ENCODE data around the gene CHSY3.
A peak's percentile ranks its signal among the peaks of the same experiment; 100 is the strongest.

CHSY3 gene

DNA sequence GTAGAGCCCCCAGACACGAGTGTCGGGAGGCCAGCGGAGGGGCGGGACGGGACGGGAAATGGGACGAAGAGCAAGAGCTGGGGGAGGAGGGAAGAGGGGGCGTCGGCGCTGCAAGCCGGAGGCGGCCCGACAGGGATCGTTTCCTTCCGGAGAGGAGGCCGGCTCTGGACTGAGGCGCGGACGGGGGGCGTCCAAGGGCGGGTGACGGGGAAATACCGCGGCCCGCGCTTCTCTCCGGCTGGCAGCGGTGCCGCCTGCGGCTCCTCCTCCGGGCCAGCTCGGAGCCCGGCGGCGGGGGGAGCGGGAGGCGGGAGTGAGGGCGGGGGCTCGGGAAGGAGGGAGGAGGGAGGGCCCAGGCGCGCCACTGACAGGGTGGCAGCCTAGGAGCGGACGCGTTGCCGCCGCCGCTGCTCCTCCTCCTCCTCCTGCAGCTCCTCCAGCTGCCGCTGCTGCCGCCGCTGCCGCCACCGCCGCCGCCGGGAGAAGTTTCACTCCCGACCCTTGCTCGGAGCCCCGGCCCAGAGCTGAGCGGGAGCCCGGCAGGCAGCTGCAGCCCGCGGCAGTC is at the start of gene CHSY3:
Gene CHSY3 (plus strand): TSS at position 364 of the 565 bp plus-strand sequence.
- DNase-seq (ENCODE audit: low read depth in 2 of 2), result peak in 1 of 2 donors; percentile 24

DNA sequence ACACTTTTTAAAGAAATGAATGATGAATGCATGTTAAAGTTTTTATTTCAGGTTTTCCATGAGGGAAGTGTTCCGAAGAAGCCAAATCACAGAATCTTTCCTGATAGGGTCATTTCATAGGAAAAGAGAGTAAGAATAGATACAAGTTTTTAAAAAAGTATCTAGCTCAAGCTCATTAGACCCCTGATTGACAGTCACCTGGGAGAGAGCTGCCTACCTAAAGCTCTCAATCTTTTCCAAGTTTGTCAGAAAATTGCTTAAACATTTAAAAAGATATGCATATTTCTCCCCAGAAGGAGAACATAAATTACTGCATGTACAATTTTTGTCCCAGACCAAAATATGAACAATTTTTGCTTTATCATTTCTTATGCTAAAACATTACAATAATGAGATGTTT is 47.9 kb upstream of the CHSY3 start:
- DNase-seq (ENCODE audit: low read depth in 2 of 2), result no peak

- DNase-seq (ENCODE audit: low read depth in 2 of 2), result no peak
Observed at GRCh38 chr5:129857116-129857515, 47.1 kb upstream of the CHSY3 start.

DNA sequence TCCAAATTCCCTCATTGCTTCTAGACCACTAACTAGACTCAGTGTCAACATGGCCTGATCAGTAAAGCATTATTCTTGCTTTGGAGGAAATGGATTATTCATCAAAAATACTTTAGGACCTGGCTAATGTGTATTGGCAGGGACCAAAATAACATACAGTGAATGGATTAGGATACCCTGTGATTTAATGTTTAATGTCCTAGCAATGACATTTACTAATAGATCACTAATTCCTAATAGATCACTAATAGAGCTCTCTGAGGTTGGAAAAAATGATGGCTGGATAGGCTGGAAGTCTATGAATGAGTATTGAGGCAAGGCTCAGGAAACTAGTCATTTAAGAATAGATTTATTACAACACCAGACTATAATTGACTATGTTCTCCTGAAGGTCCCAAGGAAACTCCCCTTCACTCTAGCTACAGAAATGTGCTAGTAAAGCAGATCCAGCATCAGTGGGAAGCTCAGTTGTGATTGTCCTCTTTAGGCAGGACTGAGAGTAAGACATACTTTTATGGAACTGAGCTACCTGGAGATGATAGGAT is 46.1 kb upstream of the CHSY3 start:
- no peak for DNase-seq (ENCODE audit: low read depth in 2 of 2)

DNA sequence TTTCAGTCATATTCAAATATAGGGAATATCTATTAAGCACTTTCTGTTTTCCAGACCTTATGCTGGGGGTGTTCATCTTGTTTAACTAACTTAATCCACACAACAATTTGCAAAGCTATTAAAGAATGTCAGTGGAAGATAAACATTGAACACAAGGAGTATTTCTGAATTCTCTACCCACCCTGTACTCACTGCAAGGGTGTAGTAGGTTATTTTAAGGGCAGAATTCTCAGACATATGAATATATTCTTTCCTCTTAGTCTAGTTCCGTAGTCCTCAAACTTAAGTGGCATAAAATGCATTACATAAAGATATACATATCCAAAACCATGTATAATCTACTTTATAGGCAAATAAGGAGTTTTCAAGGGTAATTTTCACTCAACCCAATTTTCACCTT is 19.9 kb upstream of the CHSY3 start:
- no peak for DNase-seq (ENCODE audit: low read depth in 2 of 2)

- DNase-seq (ENCODE audit: low read depth in 2 of 2), result no peak
Observed at GRCh38 chr5:129899454-129899853, 4.8 kb upstream of the CHSY3 start.

DNA sequence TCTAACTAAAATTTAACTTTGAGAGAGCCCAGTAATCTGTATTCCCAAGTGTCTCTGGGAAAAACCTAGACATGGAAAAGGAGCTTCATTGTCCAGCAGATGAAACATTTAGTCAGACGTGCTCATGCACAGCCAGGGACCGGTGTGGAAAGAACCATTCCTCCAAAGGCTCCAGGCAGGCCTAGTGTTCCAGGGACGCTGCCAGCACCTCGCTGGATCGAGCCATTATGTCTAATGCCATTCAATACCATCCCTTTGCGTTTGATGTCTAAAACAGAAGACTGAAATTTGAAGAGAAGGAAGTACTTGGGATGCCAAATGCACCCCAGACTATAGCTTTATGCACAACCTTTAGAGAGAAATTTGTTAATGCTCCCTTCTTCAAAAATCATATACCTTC is 1.4 kb upstream of the CHSY3 start:
- no peak for DNase-seq (ENCODE audit: low read depth in 2 of 2)

DNA sequence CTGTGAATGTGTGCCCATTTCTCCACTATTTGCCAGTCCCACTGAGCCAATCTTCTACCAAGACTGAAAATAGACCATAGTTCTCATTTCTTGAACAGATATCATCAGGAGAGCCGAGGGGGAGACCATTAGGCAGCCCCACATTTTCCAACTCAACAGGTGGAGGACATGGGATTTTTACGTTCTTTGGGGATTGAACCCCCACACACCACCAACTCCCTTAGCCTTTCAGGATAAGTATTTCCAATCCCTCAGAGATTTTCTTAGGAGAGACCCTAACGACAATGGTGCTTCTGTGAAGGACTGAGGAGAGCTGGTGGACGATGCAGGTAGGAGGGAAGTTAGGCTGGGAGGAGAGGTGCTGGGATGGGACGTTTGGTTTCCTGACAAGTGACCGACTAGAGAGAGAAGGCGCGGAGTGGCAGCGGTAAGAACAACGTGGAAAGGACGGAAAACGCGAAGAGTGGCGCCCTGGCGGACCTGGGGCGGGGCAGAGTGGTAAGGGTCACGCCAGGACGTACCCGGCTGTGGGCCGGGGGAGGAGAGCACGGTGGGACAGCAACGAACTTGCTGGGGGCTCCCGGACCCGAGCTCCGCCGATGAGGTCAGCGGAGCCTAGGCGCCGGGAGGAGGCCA is 681 bp upstream of the CHSY3 start:
- DNase-seq (ENCODE audit: low read depth in 2 of 2), result no peak

DNA sequence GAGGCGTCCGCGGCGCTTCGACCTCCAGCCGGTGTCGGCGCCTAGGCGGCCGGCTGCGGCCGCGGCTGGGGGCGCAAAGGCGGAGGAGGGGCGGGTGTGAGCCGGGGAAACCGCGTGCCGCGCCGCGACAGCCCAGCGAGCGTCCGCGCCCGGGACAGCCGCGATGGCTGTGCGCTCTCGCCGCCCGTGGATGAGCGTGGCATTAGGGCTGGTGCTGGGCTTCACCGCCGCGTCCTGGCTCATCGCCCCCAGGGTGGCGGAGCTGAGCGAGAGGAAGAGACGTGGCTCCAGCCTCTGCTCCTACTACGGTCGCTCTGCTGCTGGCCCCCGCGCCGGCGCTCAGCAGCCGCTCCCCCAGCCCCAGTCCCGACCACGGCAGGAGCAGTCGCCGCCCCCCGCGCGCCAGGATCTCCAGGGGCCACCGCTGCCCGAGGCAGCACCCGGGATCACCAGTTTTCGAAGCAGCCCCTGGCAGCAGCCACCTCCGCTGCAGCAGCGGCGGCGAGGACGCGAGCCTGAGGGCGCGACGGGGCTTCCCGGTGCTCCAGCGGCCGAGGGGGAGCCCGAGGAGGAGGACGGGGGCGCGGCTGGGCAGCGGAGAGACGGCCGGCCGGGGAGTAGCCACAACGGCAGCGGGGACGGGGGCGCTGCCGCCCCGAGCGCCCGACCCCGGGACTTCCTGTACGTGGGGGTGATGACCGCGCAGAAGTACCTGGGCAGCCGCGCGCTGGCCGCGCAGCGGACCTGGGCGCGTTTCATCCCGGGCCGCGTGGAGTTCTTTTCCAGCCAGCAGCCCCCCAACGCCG is 605 bp downstream of the CHSY3 start:
- no peak for DNase-seq (ENCODE audit: low read depth in 2 of 2)

DNA sequence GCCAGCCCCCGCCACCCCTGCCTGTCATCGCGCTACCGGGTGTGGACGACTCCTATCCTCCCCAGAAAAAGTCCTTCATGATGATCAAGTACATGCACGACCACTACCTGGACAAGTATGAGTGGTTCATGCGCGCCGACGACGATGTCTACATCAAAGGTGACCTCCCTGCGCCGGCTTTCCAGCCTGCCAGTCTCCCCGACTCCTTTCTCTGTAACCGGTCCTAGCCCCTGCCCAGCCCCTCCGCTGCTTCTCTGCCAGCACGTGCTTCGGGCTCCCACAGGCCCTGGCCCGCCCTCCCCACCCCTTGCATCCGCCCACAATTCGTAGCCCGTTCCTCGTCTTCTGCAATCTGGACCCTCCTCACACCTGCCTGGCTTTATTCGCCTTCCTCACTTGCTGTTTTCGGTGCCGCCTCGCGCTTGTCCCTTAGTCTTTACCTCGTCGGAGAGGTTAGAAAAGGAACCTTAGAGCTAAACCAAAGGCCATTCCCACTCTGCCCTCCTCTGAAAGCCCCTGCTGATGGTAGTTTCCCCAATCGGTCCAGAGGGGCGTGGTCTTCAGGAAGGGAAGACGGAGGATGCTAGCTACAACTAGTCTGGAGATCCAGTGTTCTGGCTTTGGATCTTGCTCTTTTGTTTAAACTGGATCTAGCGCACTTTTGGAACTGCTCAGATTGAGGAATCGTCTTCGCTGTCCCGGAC is 1.4 kb downstream of the CHSY3 start:
- DNase-seq (ENCODE audit: low read depth in 2 of 2), result no peak

DNA sequence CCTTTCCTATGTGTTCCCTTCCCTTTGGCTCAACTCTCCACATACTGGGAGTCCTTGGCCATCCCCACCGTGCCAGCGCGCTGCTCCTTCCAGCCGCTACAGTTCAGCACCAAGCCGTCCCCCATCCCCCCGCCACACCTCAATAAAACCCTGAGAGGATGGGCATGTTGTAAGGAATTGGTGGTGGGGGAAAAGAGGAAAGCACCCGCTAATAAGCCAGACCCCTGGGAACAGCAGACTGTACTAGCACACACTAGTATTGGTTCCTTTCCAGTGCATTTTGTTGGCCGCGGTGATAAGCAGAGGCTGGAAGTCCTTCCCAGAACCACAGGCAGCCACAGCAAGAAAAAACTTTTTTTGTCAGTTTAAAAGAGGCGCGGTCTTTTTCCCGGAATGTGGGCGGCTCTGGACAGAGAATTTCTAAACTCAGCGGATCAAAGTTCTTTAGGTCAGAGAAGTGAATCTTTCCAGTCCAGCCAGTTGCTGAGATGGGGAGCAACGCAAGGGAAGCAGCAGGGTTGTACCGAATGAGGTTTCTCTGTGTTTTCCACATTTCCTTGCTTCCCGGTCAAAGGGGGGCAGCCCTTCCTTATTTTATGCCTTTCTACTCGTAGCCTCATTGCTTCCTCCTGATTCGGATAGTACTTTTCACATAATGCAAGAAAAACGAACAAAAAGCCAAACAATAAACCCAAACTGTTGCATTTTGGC is 2.1 kb downstream of the CHSY3 start:
- no peak for DNase-seq (ENCODE audit: low read depth in 2 of 2)

- no peak for DNase-seq (ENCODE audit: low read depth in 2 of 2)
Observed at GRCh38 chr5:129909225-129909624, 5.0 kb downstream of the CHSY3 start.

GRCh38 chr5:129912601-129913255 is 8.5 kb downstream of the CHSY3 start:
- DNase-seq (ENCODE audit: low read depth in 2 of 2), result no peak

GRCh38 chr5:129915415-129915814 is 11.2 kb downstream of the CHSY3 start:
- DNase-seq (ENCODE audit: low read depth in 2 of 2), result no peak

- no peak for DNase-seq (ENCODE audit: low read depth in 2 of 2)
Observed at GRCh38 chr5:129917224-129917623, 13.0 kb downstream of the CHSY3 start.

DNA sequence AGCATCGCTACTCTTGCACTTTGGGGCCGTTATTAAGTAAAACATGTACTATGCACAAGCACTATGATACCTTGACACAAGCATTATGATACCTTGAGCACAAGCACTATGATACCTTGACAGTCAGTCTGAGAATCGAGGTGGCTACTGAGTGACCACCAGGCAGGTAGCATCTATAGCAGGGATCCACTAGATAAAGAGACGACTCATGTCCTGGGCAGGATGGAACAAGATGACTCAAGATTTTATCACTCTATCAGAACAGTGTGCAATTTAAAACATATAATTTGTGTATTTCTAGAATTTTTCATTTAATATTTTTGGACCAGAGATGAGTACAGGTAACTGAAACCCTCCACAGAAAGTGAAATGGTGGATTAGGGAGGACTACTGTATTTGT is 16.9 kb downstream of the CHSY3 start:
- DNase-seq (ENCODE audit: low read depth in 2 of 2), result no peak

DNA sequence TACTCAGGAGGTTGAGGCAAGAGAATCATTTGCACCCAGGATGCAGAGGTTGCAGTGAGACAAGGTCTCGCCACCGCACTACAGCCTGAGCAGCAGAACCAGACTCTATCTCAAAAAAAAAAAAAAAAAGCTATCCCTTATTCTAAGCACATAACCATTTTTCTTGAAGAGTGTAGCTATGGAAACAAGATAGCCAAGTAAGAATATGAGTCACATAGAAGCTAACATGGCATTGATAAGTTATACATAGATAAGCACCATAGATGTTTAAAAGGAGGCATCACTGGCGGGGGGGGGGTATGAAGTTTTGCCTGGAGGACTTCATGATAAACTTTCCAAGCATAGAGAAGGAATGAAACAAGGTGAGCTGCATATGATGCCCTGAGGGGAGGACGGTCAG is 26.0 kb downstream of the CHSY3 start:
- no peak for DNase-seq (ENCODE audit: low read depth in 2 of 2)

- DNase-seq (ENCODE audit: low read depth in 2 of 2), result no peak
Observed at GRCh38 chr5:129935626-129936025, 31.4 kb downstream of the CHSY3 start.

DNA sequence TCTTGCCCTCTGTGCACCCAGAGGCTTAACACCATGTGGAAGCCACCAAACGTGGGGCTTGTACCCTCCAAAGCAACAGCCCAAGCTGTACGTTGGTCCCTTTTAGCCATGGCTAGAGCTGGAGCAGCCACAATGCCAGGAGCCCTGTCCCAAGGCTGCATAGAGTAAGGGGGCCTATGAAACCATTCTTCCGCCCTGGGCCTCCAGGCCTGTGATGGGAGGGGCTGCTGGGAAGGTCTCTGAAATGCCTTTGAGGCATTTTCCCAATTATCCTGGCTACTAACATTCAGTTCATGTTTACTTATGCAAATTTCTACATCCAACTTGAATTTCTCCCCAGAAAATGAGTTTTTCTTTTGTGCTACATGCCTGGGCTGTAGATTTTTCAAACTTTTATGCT is 33.8 kb downstream of the CHSY3 start:
- DNase-seq (ENCODE audit: low read depth in 2 of 2), result no peak

GRCh38 chr5:129943936-129944335 is 39.7 kb downstream of the CHSY3 start:
- DNase-seq (ENCODE audit: low read depth in 2 of 2), result no peak

DNA sequence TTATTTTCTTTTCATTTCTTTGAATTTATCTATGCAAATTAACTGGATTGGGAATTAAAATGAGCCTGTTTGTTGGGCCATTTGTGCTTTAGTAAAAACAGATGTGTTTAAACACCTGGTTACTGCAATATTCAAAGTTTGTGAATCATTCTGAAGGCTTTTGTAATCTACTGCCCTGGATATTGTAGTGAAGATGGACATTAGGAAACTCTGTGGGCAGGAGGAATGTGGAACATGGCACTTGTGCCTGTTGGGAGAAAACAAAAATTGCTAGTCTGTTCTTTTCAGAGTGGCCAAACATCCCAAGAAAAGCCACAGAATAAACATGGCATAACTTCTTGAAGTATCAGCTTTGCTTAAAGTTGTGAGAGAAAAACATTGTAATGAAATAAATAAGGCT is 40.8 kb downstream of the CHSY3 start:
- DNase-seq (ENCODE audit: low read depth in 2 of 2), result no peak

All from stimulated activated CD4-positive, alpha-beta T cell treated with anti-CD3 and anti-CD28 coated beads, Interleukin-1b, Interleukin-23, amount 100 ng/mL, for 4 hours (primary cell).